ENCODE results near the gene ACVR2A.

GRCh38 chr2:147854557-147855134 is 9.8 kb downstream of the ACVR2A start:
- TF ChIP-seq, protein P1, sequence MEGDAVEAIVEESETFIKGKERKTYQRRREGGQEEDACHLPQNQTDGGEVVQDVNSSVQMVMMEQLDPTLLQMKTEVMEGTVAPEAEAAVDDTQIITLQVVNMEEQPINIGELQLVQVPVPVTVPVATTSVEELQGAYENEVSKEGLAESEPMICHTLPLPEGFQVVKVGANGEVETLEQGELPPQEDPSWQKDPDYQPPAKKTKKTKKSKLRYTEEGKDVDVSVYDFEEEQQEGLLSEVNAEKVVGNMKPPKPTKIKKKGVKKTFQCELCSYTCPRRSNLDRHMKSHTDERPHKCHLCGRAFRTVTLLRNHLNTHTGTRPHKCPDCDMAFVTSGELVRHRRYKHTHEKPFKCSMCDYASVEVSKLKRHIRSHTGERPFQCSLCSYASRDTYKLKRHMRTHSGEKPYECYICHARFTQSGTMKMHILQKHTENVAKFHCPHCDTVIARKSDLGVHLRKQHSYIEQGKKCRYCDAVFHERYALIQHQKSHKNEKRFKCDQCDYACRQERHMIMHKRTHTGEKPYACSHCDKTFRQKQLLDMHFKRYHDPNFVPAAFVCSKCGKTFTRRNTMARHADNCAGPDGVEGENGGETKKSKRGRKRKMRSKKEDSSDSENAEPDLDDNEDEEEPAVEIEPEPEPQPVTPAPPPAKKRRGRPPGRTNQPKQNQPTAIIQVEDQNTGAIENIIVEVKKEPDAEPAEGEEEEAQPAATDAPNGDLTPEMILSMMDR (IDR thresholded peaks at IDR 0.05; ENCODE audit: insufficient read depth, low read depth, low read length): no peak
- no peak for TF ChIP-seq EZH2 (IDR thresholded peaks at IDR 0.05; ENCODE audit: insufficient read depth, low read length)

All from astrocyte (in vitro differentiated cells and primary cell).